ENCODE measurements around the gene SBF1. TPM values are rescaled to one million over a fixed set of nuclear protein-coding genes. Genes with fewer than 3 reads are reported as not detected.
A peak's percentile ranks its signal among the peaks of the same experiment; 100 is the strongest.
"Not testable (repeated sequence)": the region's sequence is repeated elsewhere in the genome, so short reads cannot be mapped to it uniquely, and the experiment has no call there.

The SBF1 gene
- total and polyA plus RNA-seq, 2 of the 13 experiments (the other 11 are each of a cell fraction or from before 2014, with no cell fraction given) = 31.7 to 40.9 TPM

DNA sequence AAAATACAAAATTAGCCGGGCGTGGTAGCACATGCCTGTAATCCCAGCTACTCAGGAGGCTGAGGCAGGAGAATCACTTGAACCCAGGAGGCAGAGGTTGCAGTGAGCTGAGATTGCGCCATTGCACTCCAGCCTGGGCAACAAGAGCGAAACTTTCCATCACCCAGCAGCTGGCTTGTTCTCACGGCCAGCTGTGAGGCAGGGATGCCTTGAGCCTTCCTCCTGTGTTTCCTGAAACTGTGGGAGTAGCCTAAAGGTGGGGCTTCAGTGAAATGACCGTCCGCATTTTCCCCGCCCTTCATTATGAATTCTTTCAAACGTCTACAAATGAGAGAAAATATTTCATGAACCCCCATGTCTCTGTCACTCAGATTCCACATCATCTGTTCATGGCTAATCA is 65.9 kb downstream of the SBF1 start:
- intact Hi-C loops (cut with micrococcal nuclease; ENCODE audit: unreplicated experiment); H3K9me3 ChIP-seq (ENCODE audit: low read length); CTCF ChIA-PET (ENCODE audit: low intra/inter-chr PET ratio, low total read pairs); ATAC-seq; H3K4me3 ChIP-seq (replicated peaks in 1 of 3; ENCODE audit: insufficient read depth in 1 of 3, low read depth in 2 of 3, low read length in 3 of 3); H2AFZ ChIP-seq (ENCODE audit: low read length); BruUV-seq (replicated peaks); in situ Hi-C loops (cut with HindIII; ENCODE audit: extremely low pct_ligation_motif_present, low pct_unique_long_range_greater_than_20kb); FAIRE-seq; H3K27me3 ChIP-seq (ENCODE audit: control insufficient read depth in 1 of 2, insufficient read depth in 2 of 2, low read length in 2 of 2); H3K4me1 ChIP-seq (ENCODE audit: insufficient read depth, low read length); H3K27ac ChIP-seq (ENCODE audit: extremely low read length, insufficient read depth, low read length); H3K4me2 ChIP-seq (ENCODE audit: low read depth, low read length); H3K9ac ChIP-seq (ENCODE audit: insufficient read depth, low read depth, low read length); H3K79me2 ChIP-seq (ENCODE audit: insufficient read depth, low read length); DNase-seq (ENCODE audit: low spot score); POLR2A ChIA-PET: not testable (repeated sequence)
- Histone ChIP-seq H3K36me3 (replicated peaks in 1 of 2; ENCODE audit: control insufficient read depth in 1 of 2, insufficient read depth in 2 of 2, low read length in 2 of 2) (peaks cover 22 to 48% of the 10 kb centered on the region in 2 experiments), H4K20me1 (ENCODE audit: insufficient read depth, low read length) (peaks cover 10% of the 10 kb centered on the region; the same call in 1 of the 2 replicates)
- WGBS (ENCODE audit: low lambda C conversion rate) = 94% methylated on average over 8 of the region's 9 CpGs
- TF ChIP-seq, protein P1, sequence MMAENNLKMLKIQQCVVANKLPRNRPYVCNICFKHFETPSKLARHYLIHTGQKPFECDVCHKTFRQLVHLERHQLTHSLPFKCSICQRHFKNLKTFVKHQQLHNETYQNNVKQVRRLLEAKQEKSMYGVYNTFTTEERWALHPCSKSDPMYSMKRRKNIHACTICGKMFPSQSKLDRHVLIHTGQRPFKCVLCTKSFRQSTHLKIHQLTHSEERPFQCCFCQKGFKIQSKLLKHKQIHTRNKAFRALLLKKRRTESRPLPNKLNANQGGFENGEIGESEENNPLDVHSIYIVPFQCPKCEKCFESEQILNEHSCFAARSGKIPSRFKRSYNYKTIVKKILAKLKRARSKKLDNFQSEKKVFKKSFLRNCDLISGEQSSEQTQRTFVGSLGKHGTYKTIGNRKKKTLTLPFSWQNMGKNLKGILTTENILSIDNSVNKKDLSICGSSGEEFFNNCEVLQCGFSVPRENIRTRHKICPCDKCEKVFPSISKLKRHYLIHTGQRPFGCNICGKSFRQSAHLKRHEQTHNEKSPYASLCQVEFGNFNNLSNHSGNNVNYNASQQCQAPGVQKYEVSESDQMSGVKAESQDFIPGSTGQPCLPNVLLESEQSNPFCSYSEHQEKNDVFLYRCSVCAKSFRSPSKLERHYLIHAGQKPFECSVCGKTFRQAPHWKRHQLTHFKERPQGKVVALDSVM (CRISPR knock-in tag; IDR thresholded peaks at IDR 0.05) = 0 out of 2 replicates have a peak, but pooled peaks have one; percentile 14

GRCh38 chr22:50408311-50408710 is 66.5 kb downstream of the SBF1 start:
- 99% methylated on average over 13 of the region's 13 CpGs for WGBS (ENCODE audit: low lambda C conversion rate)
- ATAC-seq (no peak), FAIRE-seq (no peak), DNase-seq (ENCODE audit: low spot score) (no peak)
- BruUV-seq (replicated peaks) = no TSS peak
- H3K27ac ChIP-seq (ENCODE audit: extremely low read length, insufficient read depth, low read length) = no peak overlapping the region
- H2AFZ ChIP-seq (ENCODE audit: low read length) = no peak overlapping the region
- H3K9ac ChIP-seq (ENCODE audit: insufficient read depth, low read depth, low read length) = no peak overlapping the region
- peaks cover 13% of the 10 kb centered on the region for H3K79me2 ChIP-seq (ENCODE audit: insufficient read depth, low read length)
- peaks cover 15% of the 10 kb centered on the region; the same call in 1 of the 2 replicates for H4K20me1 ChIP-seq (ENCODE audit: insufficient read depth, low read length)
- CTCF ChIA-PET (ENCODE audit: low intra/inter-chr PET ratio, low total read pairs) = no interaction called here
- H3K4me1 ChIP-seq (ENCODE audit: insufficient read depth, low read length) = peaks cover 9% of the 10 kb centered on the region
- in situ Hi-C loops (cut with HindIII; ENCODE audit: extremely low pct_ligation_motif_present, low pct_unique_long_range_greater_than_20kb) (no loop called here), intact Hi-C loops (cut with micrococcal nuclease; ENCODE audit: unreplicated experiment) (no loop called here)
- no peaks in the 10 kb centered on the region for H3K27me3 ChIP-seq (ENCODE audit: control insufficient read depth in 1 of 2, insufficient read depth in 2 of 2, low read length in 2 of 2)
- no peak overlapping the region for H3K4me2 ChIP-seq (ENCODE audit: low read depth, low read length)
- POLR2A ChIA-PET = no interaction called here
- peaks cover 23 to 48% of the 10 kb centered on the region in 2 experiments for H3K36me3 ChIP-seq (replicated peaks in 1 of 2; ENCODE audit: control insufficient read depth in 1 of 2, insufficient read depth in 2 of 2, low read length in 2 of 2)
- peak; percentile 55 for TF ChIP-seq RBM22 (optimal IDR thresholded peaks at IDR 0.05; ENCODE audit: low read length)
- TF ChIP-seq AGO2 (optimal IDR thresholded peaks at IDR 0.05; ENCODE audit: low read depth, low read length) = peak; percentile 60
- TF ChIP-seq NFIC (IDR thresholded peaks at IDR 0.05; ENCODE audit: low read length) = no peak
- TF ChIP-seq POLR2G (IDR thresholded peaks at IDR 0.05; ENCODE audit: low read depth, low read length) = 0 out of 2 replicates have a peak, but pooled peaks have one; percentile 24
- H3K4me3 ChIP-seq (replicated peaks in 1 of 3; ENCODE audit: insufficient read depth in 1 of 3, low read depth in 2 of 3, low read length in 3 of 3) = no peak overlapping the region
- H3K9me3 ChIP-seq (ENCODE audit: low read length) = no peaks in the 10 kb centered on the region

All from HepG2 (cell line).